ENCODE results near the gene ATG7.

ATG7 gene

DNA sequence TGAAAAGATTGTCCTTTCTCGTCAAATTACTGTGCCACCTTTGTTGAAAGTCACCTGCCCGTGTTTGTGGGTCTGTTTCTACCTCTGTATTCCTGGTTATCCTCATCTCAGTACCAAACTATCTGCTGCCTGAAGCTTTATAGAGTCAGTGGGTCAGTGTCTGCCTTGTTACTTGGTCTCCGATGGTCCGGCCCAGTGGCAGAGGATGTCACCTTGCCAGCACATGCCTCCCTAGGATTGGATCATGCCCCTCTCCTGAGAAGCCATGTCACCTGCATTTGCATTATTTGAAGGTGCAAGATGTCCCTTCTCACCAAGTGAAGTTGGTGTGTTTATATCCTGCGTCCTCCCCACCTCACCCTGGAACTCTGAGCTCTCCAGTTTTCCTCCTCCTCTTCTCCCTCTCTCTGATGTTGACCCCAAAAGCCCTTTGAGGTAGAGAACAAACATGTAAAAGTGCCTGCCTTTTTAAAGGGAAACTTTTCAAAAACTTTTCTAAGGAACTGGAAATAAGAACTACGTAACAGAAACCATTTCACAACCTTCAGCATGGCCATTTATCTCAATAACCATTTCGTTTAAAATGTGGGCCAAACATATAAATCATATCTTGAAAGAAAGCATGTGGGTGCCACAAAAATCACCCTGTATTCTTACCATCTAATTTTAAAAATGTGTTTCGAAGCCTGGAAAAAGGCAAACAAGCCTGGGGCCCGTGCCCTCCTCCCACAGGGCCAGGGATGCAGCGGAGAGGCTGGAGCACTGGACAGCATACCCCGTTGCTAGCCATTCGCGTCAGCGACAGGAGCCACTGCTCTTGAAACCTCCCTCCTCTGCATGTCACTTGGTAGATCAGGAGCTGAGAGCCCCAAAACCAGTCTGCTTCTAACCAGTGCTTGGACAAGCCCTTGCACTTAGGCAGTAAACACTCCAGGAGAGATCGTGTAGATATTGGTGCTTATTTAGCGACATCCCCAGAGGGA lies 269.4 kb downstream of the ATG7 start:
- no peak for DNase-seq

GRCh38 chr3:11542551-11542950 lies 270.4 kb downstream of the ATG7 start:
- DNase-seq, result no peak

- DNase-seq, result no peak
These were observed 271.1 kb downstream of the ATG7 start for GRCh38 chr3:11543141-11543947.

GRCh38 chr3:11543948-11544387 lies 271.8 kb downstream of the ATG7 start:
- DNase-seq, result no peak

DNA sequence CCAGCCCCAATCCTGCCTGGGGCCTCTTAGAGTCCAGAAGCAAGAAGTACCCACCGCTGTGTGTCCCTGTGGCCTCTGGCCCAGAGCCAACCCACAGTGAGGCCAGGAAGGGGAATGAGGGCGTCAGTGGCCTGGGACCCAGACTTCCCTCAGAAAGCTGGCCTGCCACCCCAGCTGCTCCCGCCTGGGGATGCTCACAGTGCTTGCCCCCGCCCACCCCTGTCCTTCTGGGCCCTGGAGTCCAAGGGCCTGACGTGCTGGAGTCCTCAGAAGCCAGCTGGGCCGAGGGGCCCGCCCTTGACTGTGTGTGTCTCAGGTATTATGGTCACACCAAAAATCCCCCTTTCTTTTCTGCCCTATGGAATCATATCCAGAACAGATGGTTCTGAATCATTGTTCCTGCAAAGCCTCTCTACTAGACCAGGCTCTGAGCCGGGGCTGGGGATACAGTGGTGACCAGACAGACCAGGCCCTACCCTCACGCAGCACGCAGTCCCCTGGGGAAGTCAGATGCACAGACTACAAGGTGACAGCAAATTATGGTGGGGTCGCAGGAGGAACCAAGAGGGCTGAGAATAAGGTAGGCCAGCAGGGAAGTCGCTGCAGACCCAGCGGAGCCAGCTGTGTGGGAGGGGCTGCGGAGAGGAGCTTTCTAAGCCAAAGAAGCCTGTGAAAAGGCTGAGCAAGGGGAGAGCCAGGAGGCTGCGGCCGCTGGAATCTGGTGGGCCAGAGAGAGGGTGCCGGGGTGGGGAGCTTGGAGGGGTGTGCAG lies 272.4 kb downstream of the ATG7 start:
- no peak for DNase-seq

DNA sequence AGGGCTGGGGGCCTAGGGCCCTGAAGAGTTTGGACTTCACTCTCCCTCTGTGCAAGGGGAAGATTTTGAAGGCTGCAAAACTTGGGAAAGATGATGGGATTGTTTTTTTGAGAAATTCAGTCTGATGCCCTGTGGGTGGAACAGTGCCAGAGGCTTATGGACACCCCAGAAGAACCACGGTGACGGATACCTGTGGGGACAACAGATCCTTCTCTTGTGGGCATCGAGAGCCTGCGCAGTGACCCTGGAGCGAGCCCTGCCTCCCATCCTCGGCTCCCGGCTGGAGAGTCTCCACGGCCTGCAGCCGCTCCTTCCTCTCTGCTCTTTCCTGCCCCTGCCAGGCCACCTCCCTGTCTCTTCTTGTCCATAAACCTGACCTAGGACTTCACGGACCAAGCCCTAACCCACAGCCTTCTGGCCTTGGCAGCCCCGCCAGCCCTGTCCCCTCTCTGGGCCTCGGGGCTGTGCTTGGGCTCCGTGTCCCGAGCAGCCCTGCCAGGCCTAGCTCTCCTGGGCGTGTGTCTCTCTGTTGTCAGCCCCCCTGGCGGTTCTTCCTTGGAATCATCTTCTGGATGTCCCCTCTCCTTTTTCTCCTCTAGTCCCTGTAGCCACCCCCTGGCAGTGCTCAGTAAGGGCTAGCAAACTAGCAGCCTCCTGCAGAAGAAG lies 273.1 kb downstream of the ATG7 start:
- DNase-seq, result no peak

DNA sequence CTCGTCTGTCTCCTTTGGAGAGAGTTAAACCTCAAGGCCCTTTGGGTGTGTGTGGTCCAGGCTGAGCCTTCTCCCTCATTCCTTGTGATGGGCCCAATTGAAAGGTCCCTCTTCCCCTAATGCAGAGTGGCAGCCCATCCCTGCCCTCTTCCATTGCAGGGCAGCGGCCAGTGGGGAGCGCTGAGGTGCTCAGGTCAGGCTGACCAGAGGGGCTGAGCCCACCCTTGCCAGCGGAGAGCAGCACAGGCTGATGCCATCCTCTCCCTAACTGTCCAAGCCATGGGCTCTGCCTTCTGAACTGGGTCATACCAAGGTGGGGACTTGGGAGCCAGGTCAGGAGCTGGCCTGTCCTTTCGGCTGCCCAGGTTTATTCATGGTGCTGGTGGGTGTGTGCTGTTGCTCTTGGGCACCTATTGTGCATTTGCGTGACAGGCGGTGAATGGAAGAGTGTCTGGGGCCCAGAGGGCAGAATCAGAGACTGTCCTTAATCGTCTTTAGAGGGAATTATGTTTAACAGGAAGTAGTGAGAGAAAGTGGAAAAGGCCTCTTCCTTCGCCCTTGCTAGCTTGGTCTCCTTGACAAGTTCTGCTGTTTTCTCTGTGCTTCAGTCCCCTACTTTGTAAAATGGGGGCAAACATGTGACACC lies 274.6 kb downstream of the ATG7 start:
- DNase-seq, result no peak

GRCh38 chr3:11547498-11547897 lies 275.3 kb downstream of the ATG7 start:
- no peak for DNase-seq

DNA sequence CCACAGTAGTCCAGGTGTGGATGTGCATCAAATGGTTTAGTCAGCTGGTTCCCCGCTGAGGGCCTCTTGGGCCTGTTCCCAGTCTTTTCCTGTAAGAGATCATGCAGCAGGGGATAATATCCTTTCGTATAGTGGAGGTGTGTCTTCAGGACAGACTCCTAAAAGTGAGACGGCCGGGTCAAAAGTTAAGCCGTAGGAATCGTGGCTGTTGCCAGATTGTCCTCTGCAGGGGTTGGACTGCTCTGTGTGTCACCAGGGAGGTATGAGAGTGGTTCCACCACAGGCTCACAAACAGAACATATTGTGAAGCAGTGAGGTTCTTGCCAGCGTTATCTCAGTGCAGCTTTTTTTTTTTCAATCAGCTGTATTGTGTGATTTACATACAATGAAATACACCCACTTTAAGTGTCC lies 276.5 kb downstream of the ATG7 start:
- no peak for DNase-seq

- no peak for DNase-seq
These were observed 277.5 kb downstream of the ATG7 start for GRCh38 chr3:11549580-11550140.

- no peak for DNase-seq
These were observed 278.8 kb downstream of the ATG7 start for GRCh38 chr3:11551036-11551435.

DNA sequence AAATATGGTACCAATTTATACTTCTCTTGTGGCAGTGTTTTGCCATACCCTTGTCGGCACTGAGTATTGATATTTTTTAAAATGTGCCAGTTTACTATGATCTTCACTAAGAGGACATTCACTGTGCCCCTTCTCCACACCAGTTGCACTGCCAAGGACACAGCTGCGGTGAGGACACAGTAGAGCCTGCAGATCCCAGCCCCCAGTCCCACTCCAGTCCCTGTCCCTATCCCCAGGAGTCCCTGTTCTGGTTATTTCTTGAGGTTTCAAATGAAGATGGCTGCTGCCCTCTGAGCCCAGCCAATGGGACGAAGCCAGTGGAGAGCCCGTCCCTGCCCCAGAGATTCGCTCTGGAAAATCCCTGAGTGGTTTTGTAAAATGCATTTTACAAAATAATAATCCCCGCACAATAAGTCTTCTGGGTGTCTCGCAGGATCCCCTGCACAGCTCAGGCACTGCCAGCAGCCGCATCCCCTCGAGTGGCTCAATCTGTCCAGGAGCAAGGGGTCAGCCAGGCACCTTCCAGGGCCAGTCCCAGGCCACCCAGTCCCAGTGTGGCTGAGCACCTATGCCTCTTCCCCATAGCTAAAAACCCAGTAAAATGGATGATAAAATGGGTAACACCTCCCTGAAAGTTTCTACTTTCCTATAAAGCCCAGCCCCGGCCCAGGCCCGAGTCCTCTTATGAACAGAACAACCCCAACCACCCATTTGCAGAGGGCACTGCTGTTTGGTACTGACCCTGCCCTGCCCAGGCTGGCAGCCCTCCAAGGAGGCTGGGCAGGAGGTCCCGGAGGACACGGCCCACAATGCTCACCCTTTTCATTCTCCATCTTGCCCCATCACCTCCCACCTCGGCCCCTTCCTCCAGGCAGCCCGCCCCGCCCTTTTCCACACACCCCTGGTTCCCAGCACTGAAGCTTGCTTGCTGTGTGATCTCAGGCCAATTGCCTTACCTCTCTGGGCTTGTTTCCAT lies 280.4 kb downstream of the ATG7 start:
- DNase-seq, result no peak

- no peak for DNase-seq
These were observed 281.4 kb downstream of the ATG7 start for GRCh38 chr3:11553436-11554235.

DNA sequence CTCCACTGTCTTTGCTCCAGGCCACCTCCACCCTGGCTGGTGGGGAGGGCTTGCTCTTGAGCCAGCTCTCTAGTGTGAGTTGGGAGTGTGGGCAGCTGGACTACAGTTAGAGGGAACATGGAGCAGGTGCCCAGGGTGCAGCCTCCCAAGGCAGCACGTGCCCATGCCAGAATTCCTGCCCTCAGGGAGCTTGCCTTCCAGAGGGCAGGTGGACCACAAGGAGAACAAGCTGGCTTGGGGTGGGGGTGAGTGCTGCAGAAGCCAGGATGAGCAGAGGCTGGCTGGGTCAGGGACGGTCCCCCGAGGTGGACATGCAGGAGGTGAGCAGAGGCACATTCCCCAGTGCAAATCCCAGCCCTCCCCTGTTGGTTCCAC lies 282.0 kb downstream of the ATG7 start:
- DNase-seq, result no peak

DNA sequence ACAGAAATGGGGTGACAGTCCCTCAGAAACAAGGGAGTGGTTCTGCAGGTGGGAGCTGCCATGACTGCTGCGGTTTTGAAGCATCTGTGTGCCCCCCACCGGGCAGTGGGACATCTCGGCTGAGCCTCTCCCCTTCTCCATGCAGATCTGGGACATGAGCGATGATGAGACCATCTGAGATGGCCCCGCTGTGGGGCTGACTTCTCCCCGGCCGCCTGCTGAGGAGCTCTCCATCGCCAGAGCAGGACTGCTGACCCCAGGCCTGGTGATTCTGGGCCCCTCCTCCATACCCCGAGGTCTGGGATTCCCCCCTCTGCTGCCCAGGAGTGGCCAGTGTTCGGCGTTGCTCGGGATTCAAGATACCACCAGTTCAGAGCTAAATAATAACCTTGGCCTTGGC lies 282.5 kb downstream of the ATG7 start:
- DNase-seq, result no peak

- no peak for DNase-seq
These were observed 283.1 kb downstream of the ATG7 start for GRCh38 chr3:11555211-11555782.

- DNase-seq, result no peak
These were observed 283.9 kb downstream of the ATG7 start for GRCh38 chr3:11555881-11556633.

Data from SIG-M5 (cell line).